B cell (primary cell): Measurements from ENCODE around the gene OR8I2. TPM values are rescaled to one million over a fixed set of nuclear protein-coding genes. Genes with fewer than 3 reads are reported as not detected.

Source experiments
- ATAC-seq: fragments of 200-7000 bp; cut with Tn5 transposase; one replicate; pipeline ENCODE4 v1.10.0; 2021; ENCODE audit warnings: low read depth, mild to moderate bottlenecking, moderate number of reproducible peaks, moderate library complexity
- CTCF ChIA-PET: fragments of 350-600 bp; sonication (Branson Sonifier 250); formaldehyde crosslinking; loops from one replicate; lab custom pipeline; 2021; ENCODE audit warnings: antibody characterized with exemption, inconsistent platforms; lab: Charles Lee
- POLR2A ChIA-PET: fragments of 350-600 bp; sonication (Branson Sonifier 250); formaldehyde crosslinking; loops from one replicate; lab custom pipeline; 2021; ENCODE audit warnings: antibody characterized with exemption; lab: Charles Lee
- DNase-seq: peaks from one replicate; pipeline ENCODE4 v3.0.0; 2013
- H2AFZ ChIP-seq: 2 replicates; pipeline ENCODE4 v1.6.1; 2012; ENCODE audit warnings: mild to moderate bottlenecking, low read depth, low read length; ENCODE audit not compliant: insufficient read depth, poor library complexity, severe bottlenecking
- H3K27ac ChIP-seq, 2 donors: 1 replicate in 1 of 2; 2 replicates in 1 of 2; pipeline ENCODE4 v1.5.1; 2012 to 2013; ENCODE audit warnings: low read length in 2 of 2, mild to moderate bottlenecking in 2 of 2, moderate library complexity in 1 of 2
- H3K27me3 ChIP-seq, 4 experiments: fragments of 200-600 bp in 1 of 4; sonication (generic) in 1 of 4; replicated peaks in 1 of 4; 1 replicate in 2 of 4; 2 replicates in 2 of 4; pipeline versions ENCODE4 v1.6.1 to v1.7.0; 2013 to 2016; ENCODE audit warnings: low read length in 3 of 4, mild to moderate bottlenecking in 2 of 4, mixed read lengths in 1 of 4, moderate library complexity in 1 of 4; ENCODE audit not compliant: insufficient read depth in 4 of 4, control insufficient read depth in 3 of 4; ENCODE audit errors: control extremely low read depth in 1 of 4
- H3K36me3 ChIP-seq, 2 experiments: replicated peaks in 1 of 2; 1 replicate in 1 of 2; 2 replicates in 1 of 2; pipeline versions ENCODE4 v1.6.1 to v1.7.1; 2013; ENCODE audit warnings: low read length in 1 of 2; ENCODE audit not compliant: insufficient read depth in 2 of 2, control insufficient read depth in 1 of 2; ENCODE audit errors: control extremely low read depth in 1 of 2, extremely low read depth in 1 of 2
- H3K4me1 ChIP-seq, 2 donors: fragments of 200-600 bp in 1 of 2; sonication (generic) in 1 of 2; 1 replicate in 1 of 2; 2 replicates in 1 of 2; pipeline versions ENCODE4 v1.5.1 to v1.6.1; 2013 to 2017; ENCODE audit warnings: low read length in 2 of 2; ENCODE audit not compliant: control insufficient read depth in 2 of 2, insufficient read depth in 2 of 2
- H3K4me2 ChIP-seq: replicated peaks from 2 replicates; pipeline ENCODE3; 2012; ENCODE audit warnings: mild to moderate bottlenecking, low read depth, low read length; ENCODE audit not compliant: poor library complexity, severe bottlenecking
- H3K4me3 ChIP-seq, 5 experiments: fragments of 200-600 bp in 1 of 5; sonication (generic) in 1 of 5; 1 replicate in 3 of 5; 2 replicates in 2 of 5; pipeline versions ENCODE4 v1.5.1 to v1.7.0; 2011 to 2016; ENCODE audit warnings: low read length in 4 of 5, mild to moderate bottlenecking in 4 of 5, low read depth in 2 of 5, control low read depth in 1 of 5, moderate library complexity in 1 of 5; ENCODE audit not compliant: insufficient read depth in 1 of 5; ENCODE audit errors: control extremely low read depth in 1 of 5, extremely low read depth in 1 of 5
- H3K79me2 ChIP-seq: fragments of 200-600 bp; sonication (generic); one replicate; pipeline ENCODE4 v1.6.0; 2016; ENCODE audit warnings: low read length; ENCODE audit not compliant: control insufficient read depth, insufficient read depth
- H3K9ac ChIP-seq: fragments of 200-600 bp; sonication (generic); 2 replicates; pipeline ENCODE4 v1.6.1; 2017; ENCODE audit warnings: mild to moderate bottlenecking, low read length, moderate library complexity
- H3K9me3 ChIP-seq, 3 donors: one replicate each; pipeline versions ENCODE4 v1.6.1 to v1.7.1; 2013; ENCODE audit warnings: low read length in 2 of 3; ENCODE audit not compliant: control insufficient read depth in 2 of 3, insufficient read depth in 1 of 3; ENCODE audit errors: control extremely low read depth in 1 of 3
- H4K20me1 ChIP-seq: 2 replicates; pipeline ENCODE4 v1.6.0; 2012; ENCODE audit warnings: mild to moderate bottlenecking, low read length; ENCODE audit not compliant: insufficient read depth, control insufficient read depth, poor library complexity, severe bottlenecking
- H3K27ac Mint-ChIP-seq: one replicate; pipeline ENCODE4 v1.8.0; 2021; ENCODE audit warnings: mixed read lengths
- H3K27me3 Mint-ChIP-seq: one replicate; pipeline ENCODE4 v1.8.0; 2021; ENCODE audit warnings: mixed read lengths
- H3K4me1 Mint-ChIP-seq: one replicate; pipeline ENCODE4 v1.8.0; 2021; ENCODE audit warnings: mixed read lengths
- H3K4me3 Mint-ChIP-seq: one replicate; pipeline ENCODE4 v1.8.0; 2021; ENCODE audit warnings: mixed read lengths
- H3K9me3 Mint-ChIP-seq: one replicate; pipeline ENCODE4 v1.8.0; 2022; ENCODE audit warnings: mixed read lengths; ENCODE audit not compliant: insufficient read depth
- CTCF ChIP-seq: fragments of 200-600 bp; IDR thresholded peaks from one replicate; pipeline ENCODE4 v1.8.0; 2022; ENCODE audit warnings: antibody characterized with exemption, mild to moderate bottlenecking
- EZH2 ChIP-seq: IDR thresholded peaks from 2 replicates; pipeline ENCODE4 v1.6.1; 2012; ENCODE audit warnings: borderline replicate concordance, low read depth, mild to moderate bottlenecking, moderate library complexity, low read length; ENCODE audit not compliant: insufficient read depth, poor library complexity, severe bottlenecking
- WGBS: methylation state at CpG from one replicate; pipeline ENCODE4 v1.1.5; 2013; ENCODE audit warnings: missing lambda C conversion rate; ENCODE audit not compliant: insufficient coverage; 5-methylcytosine and 5-hydroxymethylcytosine counted together
- intact Hi-C: fragments of 100-400 bp; cut with micrococcal nuclease; formaldehyde crosslinking; loops from one replicate; pipeline ENCODE4 v1.10.0; 2022
- polyA plus RNA-seq: library from polyadenylated mRNA; depleted of rRNA; stranded (reverse); fragments of >200 nt; gene quantifications from 2 replicates; pipeline ENCODE4 v1.2.3, GENCODE V29; 2012
- total RNA-seq, 2 donors: library from RNA; stranded (reverse); fragments of 120-200 nt in 1 of 2; gene quantifications; 1 replicate in 1 of 2; 2 replicates in 1 of 2; pipeline versions ENCODE4 v1.2.3 to v1.2.4, GENCODE V29; 2013 to 2022

Gene OR8I2
- total and polyA plus RNA-seq, 2 donors (not counting 1 experiment from before 2014, with no cell fraction given): not detected

- intact Hi-C loops: no loop called here
- no peak for TF ChIP-seq EZH2
- no peak for TF ChIP-seq CTCF
- Histone ChIP-seq H2AFZ (no peak overlapping the region), H3K4me1 (no peaks in the 10 kb centered on the region), H3K4me2 (no peak overlapping the region), H3K27ac (no peak overlapping the region), H3K4me3 (no peak overlapping the region), H3K27me3 (no peaks in the 10 kb centered on the region), H4K20me1 (no peaks in the 10 kb centered on the region), H3K9me3 (peaks cover 0 to 1% (median 0%) of the 10 kb centered on the region in 3 donors), H3K9ac (no peak overlapping the region), H3K79me2 (no peaks in the 10 kb centered on the region), H3K36me3 (no peaks in the 10 kb centered on the region)
- no peaks in the 10 kb centered on the region for H3K27me3 Mint-ChIP-seq
- ATAC-seq (no peak), DNase-seq (no peak)
- H3K27ac Mint-ChIP-seq: no peak overlapping the region
- H3K4me3 Mint-ChIP-seq: no peak overlapping the region
- WGBS: 100% methylated on average over 1 of the region's 2 CpGs
- H3K4me1 Mint-ChIP-seq: no peaks in the 10 kb centered on the region
- CTCF ChIA-PET: no interaction called here
- H3K9me3 Mint-ChIP-seq: peaks cover 11% of the 10 kb centered on the region
- POLR2A ChIA-PET: no interaction called here
Observed at GRCh38 chr11:56066980-56067379, 26.1 kb upstream of the OR8I2 start.

GRCh38 chr11:56089697-56090096 is 3.4 kb upstream of the OR8I2 start:
- H3K27ac Mint-ChIP-seq: no peak overlapping the region
- Histone ChIP-seq H3K9ac (no peak overlapping the region), H3K4me1 (no peaks in the 10 kb centered on the region), H2AFZ (no peak overlapping the region), H3K79me2 (no peaks in the 10 kb centered on the region), H3K4me3 (no peak overlapping the region), H4K20me1 (no peaks in the 10 kb centered on the region), H3K9me3 (peaks cover 0 to 1% (median 0%) of the 10 kb centered on the region in 3 donors), H3K4me2 (no peak overlapping the region), H3K27me3 (no peaks in the 10 kb centered on the region), H3K36me3 (no peaks in the 10 kb centered on the region), H3K27ac (no peak overlapping the region)
- no peak overlapping the region for H3K4me3 Mint-ChIP-seq
- POLR2A ChIA-PET: no interaction called here
- H3K9me3 Mint-ChIP-seq: peaks cover 8% of the 10 kb centered on the region
- intact Hi-C loops: no loop called here
- WGBS: no CpG with 5 or more reads among the region's 3 CpGs
- H3K4me1 Mint-ChIP-seq: no peaks in the 10 kb centered on the region
- ATAC-seq (no peak), DNase-seq (no peak)
- TF ChIP-seq EZH2: no peak
- no peak for TF ChIP-seq CTCF
- CTCF ChIA-PET: no interaction called here
- H3K27me3 Mint-ChIP-seq: no peaks in the 10 kb centered on the region
